Neural progenitor cell (in vitro differentiated cells): ENCODE results near the gene RNU6-8. TPM values are rescaled to one million over a fixed set of nuclear protein-coding genes. Genes with fewer than 3 reads are reported as not detected.

ENCODE experiments used
- DNase-seq: peaks from one replicate; pipeline ENCODE4 v3.0.0-alpha.2; 2016; ENCODE audit warnings: low spot score
- H2AFZ ChIP-seq: fragments of 200-600 bp; sonication (generic); replicated peaks from 2 replicates; pipeline ENCODE4 v1.6.1; 2016; ENCODE audit warnings: antibody characterized with exemption
- H3F3A ChIP-seq: fragments of 200-600 bp; sonication (generic); 2 replicates; pipeline ENCODE4 v1.6.1; 2016; ENCODE audit warnings: antibody characterized with exemption, low read depth
- H3K27ac ChIP-seq: fragments of 200-600 bp; sonication (generic); 2 replicates; pipeline ENCODE4 v1.5.1; 2016; ENCODE audit warnings: mild to moderate bottlenecking
- H3K27me3 ChIP-seq: fragments of 200-600 bp; sonication (generic); 2 replicates; pipeline ENCODE4 v1.6.1; 2016; ENCODE audit warnings: mild to moderate bottlenecking, moderate library complexity
- H3K36me3 ChIP-seq: fragments of 200-600 bp; sonication (generic); 2 replicates; pipeline ENCODE4 v1.5.1; 2016
- H3K4me1 ChIP-seq: fragments of 200-600 bp; sonication (generic); 2 replicates; pipeline ENCODE4 v1.6.1; 2016; ENCODE audit warnings: mixed run types
- H3K4me2 ChIP-seq: fragments of 200-600 bp; sonication (generic); 2 replicates; pipeline ENCODE4 v1.6.1; 2016
- H3K4me3 ChIP-seq: fragments of 200-600 bp; sonication (generic); 2 replicates; pipeline ENCODE4 v1.5.1; 2016
- H3K79me2 ChIP-seq: fragments of 200-600 bp; sonication (generic); 2 replicates; pipeline ENCODE4 v1.6.1; 2016; ENCODE audit warnings: low read depth
- H3K9ac ChIP-seq: fragments of 200-600 bp; sonication (generic); 2 replicates; pipeline ENCODE4 v1.6.1; 2016
- H3K9me3 ChIP-seq: fragments of 200-600 bp; sonication (generic); 2 replicates; pipeline ENCODE4 v1.5.1; 2016; ENCODE audit warnings: low read depth
- H4K20me1 ChIP-seq: fragments of 200-600 bp; sonication (generic); 2 replicates; pipeline ENCODE4 v1.6.1; 2016; ENCODE audit warnings: low read depth
- H3K27ac Mint-ChIP-seq: 3 replicates; pipeline ENCODE4 v1.8.0; 2021; ENCODE audit warnings: mixed read lengths
- H3K27me3 Mint-ChIP-seq: 2 replicates; pipeline ENCODE4 v1.8.0; 2022; ENCODE audit warnings: low read depth, mild to moderate bottlenecking, inconsistent platforms, moderate library complexity, mixed read lengths; ENCODE audit not compliant: insufficient read depth
- H3K36me3 Mint-ChIP-seq: 3 replicates; pipeline ENCODE4 v1.8.0; 2021; ENCODE audit warnings: mixed read lengths
- H3K4me1 Mint-ChIP-seq: 3 replicates; pipeline ENCODE4 v1.8.0; 2021; ENCODE audit warnings: mixed read lengths
- H3K4me3 Mint-ChIP-seq: 3 replicates; pipeline ENCODE4 v1.8.0; 2021; ENCODE audit warnings: mild to moderate bottlenecking, moderate library complexity, mixed read lengths
- H3K9me3 Mint-ChIP-seq: 3 replicates; pipeline ENCODE4 v1.8.0; 2020; ENCODE audit warnings: mixed read lengths
- EZH2 ChIP-seq: fragments of 200-600 bp; sonication (generic); IDR thresholded peaks from 2 replicates; pipeline ENCODE4 v1.6.1; 2017; ENCODE audit warnings: antibody characterized with exemption, mild to moderate bottlenecking, moderate library complexity
- EZH2phosphoT487 ChIP-seq: fragments of 200-600 bp; sonication (generic); IDR thresholded peaks from 2 replicates; pipeline ENCODE4 v1.6.1; 2017; ENCODE audit warnings: antibody characterized with exemption
- total RNA-seq: library from RNA; depleted of rRNA; stranded (reverse); fragments of >200 nt; gene quantifications from 2 replicates; pipeline ENCODE4 v1.2.3, GENCODE V29; 2015; ENCODE audit warnings: low replicate concordance
- TF ChIP-seq, protein P1 (sequence below): fragments of 200-600 bp; sonication (generic); IDR thresholded peaks from 2 replicates; pipeline ENCODE4 v1.5.1; 2017; ENCODE audit warnings: antibody characterized with exemption, mild to moderate bottlenecking

The RNU6-8 gene
- total RNA-seq, 1 donor from 2014 or later: not detected

DNA sequence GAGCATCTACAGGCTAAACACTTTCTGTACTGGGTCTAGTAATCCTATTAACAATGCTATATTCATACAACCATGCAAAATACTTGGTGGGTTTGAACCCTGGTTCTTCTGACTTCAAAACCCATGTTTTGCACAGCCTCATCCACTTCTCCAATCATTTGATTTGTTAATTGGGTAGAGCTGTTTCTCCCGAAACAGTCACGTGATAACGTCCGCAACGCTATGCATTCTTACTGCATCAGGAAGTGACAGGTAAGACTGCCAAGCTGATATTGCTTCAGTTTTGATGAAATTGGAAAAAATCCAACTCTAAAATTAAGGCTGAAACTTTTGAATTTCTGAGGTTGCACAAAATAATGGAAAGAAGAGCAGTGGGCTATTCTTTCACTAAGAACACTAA, 31.6 kb downstream of the RNU6-8 start:
- TF ChIP-seq EZH2phosphoT487 (no peak), EZH2 (no peak)
- TF ChIP-seq, protein P1, sequence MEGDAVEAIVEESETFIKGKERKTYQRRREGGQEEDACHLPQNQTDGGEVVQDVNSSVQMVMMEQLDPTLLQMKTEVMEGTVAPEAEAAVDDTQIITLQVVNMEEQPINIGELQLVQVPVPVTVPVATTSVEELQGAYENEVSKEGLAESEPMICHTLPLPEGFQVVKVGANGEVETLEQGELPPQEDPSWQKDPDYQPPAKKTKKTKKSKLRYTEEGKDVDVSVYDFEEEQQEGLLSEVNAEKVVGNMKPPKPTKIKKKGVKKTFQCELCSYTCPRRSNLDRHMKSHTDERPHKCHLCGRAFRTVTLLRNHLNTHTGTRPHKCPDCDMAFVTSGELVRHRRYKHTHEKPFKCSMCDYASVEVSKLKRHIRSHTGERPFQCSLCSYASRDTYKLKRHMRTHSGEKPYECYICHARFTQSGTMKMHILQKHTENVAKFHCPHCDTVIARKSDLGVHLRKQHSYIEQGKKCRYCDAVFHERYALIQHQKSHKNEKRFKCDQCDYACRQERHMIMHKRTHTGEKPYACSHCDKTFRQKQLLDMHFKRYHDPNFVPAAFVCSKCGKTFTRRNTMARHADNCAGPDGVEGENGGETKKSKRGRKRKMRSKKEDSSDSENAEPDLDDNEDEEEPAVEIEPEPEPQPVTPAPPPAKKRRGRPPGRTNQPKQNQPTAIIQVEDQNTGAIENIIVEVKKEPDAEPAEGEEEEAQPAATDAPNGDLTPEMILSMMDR: no peak
- no peak overlapping the region for H3K4me3 Mint-ChIP-seq
- H3K27ac Mint-ChIP-seq: no peak overlapping the region
- no peaks in the 10 kb centered on the region for H3K9me3 Mint-ChIP-seq
- H3K4me1 Mint-ChIP-seq: no peaks in the 10 kb centered on the region
- H3K36me3 Mint-ChIP-seq: no peaks in the 10 kb centered on the region
- no peak overlapping the region for H3K9ac ChIP-seq
- no peak overlapping the region for H3K4me3 ChIP-seq
- H3F3A ChIP-seq: no peaks in the 10 kb centered on the region
- no peak overlapping the region for H2AFZ ChIP-seq
- H4K20me1 ChIP-seq: no peaks in the 10 kb centered on the region
- H3K27me3 Mint-ChIP-seq: no peaks in the 10 kb centered on the region
- no peaks in the 10 kb centered on the region for H3K36me3 ChIP-seq
- no peak overlapping the region for H3K27ac ChIP-seq
- no peaks in the 10 kb centered on the region for H3K9me3 ChIP-seq
- H3K27me3 ChIP-seq: no peaks in the 10 kb centered on the region
- no peak overlapping the region for H3K4me2 ChIP-seq
- DNase-seq: no peak
- H3K4me1 ChIP-seq: no peaks in the 10 kb centered on the region
- no peaks in the 10 kb centered on the region for H3K79me2 ChIP-seq

DNA sequence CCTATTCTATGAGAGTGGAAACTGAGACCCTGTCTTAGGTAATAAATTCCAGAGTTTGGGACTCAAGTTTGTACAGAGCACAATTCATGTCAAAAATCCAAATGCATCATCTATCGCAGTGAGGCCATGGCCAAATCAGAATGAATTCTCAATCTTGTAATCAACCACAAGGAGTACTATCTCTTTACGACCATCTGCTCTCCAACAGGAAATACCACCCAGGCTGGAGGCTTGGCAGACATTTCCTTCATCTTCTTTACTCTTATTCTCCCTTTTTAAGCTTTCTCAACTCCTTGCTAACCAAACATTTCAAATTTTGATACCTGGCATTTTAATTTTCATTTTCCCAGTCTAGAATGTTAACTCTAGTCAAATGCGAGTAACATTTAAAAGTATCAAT, 33.9 kb downstream of the RNU6-8 start:
- Mint-ChIP-seq H3K27ac (no peak overlapping the region), H3K9me3 (no peaks in the 10 kb centered on the region), H3K27me3 (peaks cover 6% of the 10 kb centered on the region), H3K36me3 (no peaks in the 10 kb centered on the region), H3K4me3 (no peak overlapping the region), H3K4me1 (no peaks in the 10 kb centered on the region)
- H4K20me1 ChIP-seq: no peaks in the 10 kb centered on the region
- H3K4me2 ChIP-seq: no peak overlapping the region
- no peak for DNase-seq
- no peak overlapping the region for H3K9ac ChIP-seq
- no peaks in the 10 kb centered on the region for H3F3A ChIP-seq
- H3K4me3 ChIP-seq: no peak overlapping the region
- H3K9me3 ChIP-seq: no peaks in the 10 kb centered on the region
- no peaks in the 10 kb centered on the region for H3K27me3 ChIP-seq
- H3K79me2 ChIP-seq: no peaks in the 10 kb centered on the region
- no peaks in the 10 kb centered on the region for H3K36me3 ChIP-seq
- no peaks in the 10 kb centered on the region for H3K4me1 ChIP-seq
- no peak overlapping the region for H2AFZ ChIP-seq
- TF ChIP-seq, protein P1: no peak
- no peak for TF ChIP-seq EZH2phosphoT487
- no peak for TF ChIP-seq EZH2
- no peak overlapping the region for H3K27ac ChIP-seq

DNA sequence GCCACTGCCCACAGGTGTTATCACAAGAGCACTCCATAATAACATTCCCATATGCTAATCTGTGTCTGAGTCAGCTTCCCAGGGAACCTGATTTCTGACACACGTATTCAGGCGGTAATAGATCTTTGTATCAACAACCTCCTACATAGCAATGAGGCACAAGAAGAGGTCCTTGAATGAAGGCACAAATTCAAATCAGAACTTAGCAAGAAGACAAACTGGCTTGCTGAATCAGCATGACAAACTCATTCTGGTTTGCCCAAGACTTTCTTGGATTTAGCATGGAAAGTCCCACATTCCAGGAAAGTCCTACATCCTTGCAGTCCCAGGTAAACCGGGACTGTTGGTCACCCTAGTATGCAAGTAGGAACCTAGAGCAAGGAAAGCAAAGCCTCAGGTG, 35.2 kb downstream of the RNU6-8 start:
- no peak overlapping the region for H3K4me3 ChIP-seq
- H3K9me3 ChIP-seq: no peaks in the 10 kb centered on the region
- no peaks in the 10 kb centered on the region for H3K4me1 ChIP-seq
- H3K4me2 ChIP-seq: no peak overlapping the region
- Mint-ChIP-seq H3K4me3 (no peak overlapping the region), H3K9me3 (no peaks in the 10 kb centered on the region), H3K36me3 (no peaks in the 10 kb centered on the region), H3K27me3 (peaks cover 6% of the 10 kb centered on the region), H3K4me1 (no peaks in the 10 kb centered on the region), H3K27ac (no peak overlapping the region)
- no peaks in the 10 kb centered on the region for H3F3A ChIP-seq
- no peaks in the 10 kb centered on the region for H3K36me3 ChIP-seq
- H3K9ac ChIP-seq: no peak overlapping the region
- no peak for TF ChIP-seq EZH2
- DNase-seq: no peak
- no peaks in the 10 kb centered on the region for H4K20me1 ChIP-seq
- no peaks in the 10 kb centered on the region for H3K79me2 ChIP-seq
- no peak overlapping the region for H2AFZ ChIP-seq
- no peaks in the 10 kb centered on the region for H3K27me3 ChIP-seq
- no peak overlapping the region for H3K27ac ChIP-seq

DNA sequence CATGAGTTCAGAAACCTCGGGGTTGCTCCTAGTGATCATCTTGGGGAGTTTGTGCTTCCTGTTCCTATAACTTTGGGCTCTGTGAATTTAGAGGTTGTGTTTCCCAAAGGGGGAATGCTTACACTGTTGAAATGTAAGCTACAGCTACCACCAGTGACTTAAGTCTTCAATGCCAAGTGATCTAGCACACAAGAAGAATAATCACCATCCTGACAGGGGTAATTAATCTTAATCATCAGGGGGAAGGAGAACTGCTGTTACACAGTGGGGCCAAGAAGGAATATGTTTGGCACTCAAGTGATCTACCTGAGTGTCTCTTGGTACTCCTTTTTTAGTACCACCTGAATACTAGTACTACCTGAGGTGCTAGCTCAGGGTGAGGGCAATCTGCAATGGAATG, 36.1 kb downstream of the RNU6-8 start:
- Histone ChIP-seq H3K9ac (no peak overlapping the region), H3K79me2 (no peaks in the 10 kb centered on the region), H4K20me1 (no peaks in the 10 kb centered on the region), H3K27ac (no peak overlapping the region), H3K4me1 (no peaks in the 10 kb centered on the region), H3K27me3 (no peaks in the 10 kb centered on the region), H3K9me3 (peaks cover 5% of the 10 kb centered on the region), H3K4me2 (no peak overlapping the region), H2AFZ (no peak overlapping the region), H3K36me3 (no peaks in the 10 kb centered on the region), H3F3A (no peaks in the 10 kb centered on the region), H3K4me3 (no peak overlapping the region)
- H3K4me3 Mint-ChIP-seq: no peak overlapping the region
- DNase-seq: no peak
- H3K4me1 Mint-ChIP-seq: no peaks in the 10 kb centered on the region
- no peak overlapping the region for H3K27ac Mint-ChIP-seq
- H3K9me3 Mint-ChIP-seq: no peaks in the 10 kb centered on the region
- TF ChIP-seq EZH2: no peak
- TF ChIP-seq, protein P1: no peak
- TF ChIP-seq EZH2phosphoT487: no peak
- H3K36me3 Mint-ChIP-seq: no peaks in the 10 kb centered on the region
- H3K27me3 Mint-ChIP-seq: peaks cover 6% of the 10 kb centered on the region
